Measurements from ENCODE around the gene SLC16A8. TPM values are rescaled to one million over a fixed set of nuclear protein-coding genes. Genes with fewer than 3 reads are reported as not detected.
A peak's percentile ranks its signal among the peaks of the same experiment; 100 is the strongest.

Gene SLC16A8
- total RNA-seq, 1 donor from 2014 or later, result 0.20 TPM

GRCh38 chr22:38074181-38075104 is 9.5 kb downstream of the SLC16A8 start:
- DNase-seq (ENCODE audit: low read depth, low spot score), result no peak

- DNase-seq (ENCODE audit: low read depth, low spot score), result no peak
These were observed 10.5 kb downstream of the SLC16A8 start for GRCh38 chr22:38073150-38074130.

GRCh38 chr22:38072322-38073149 is 11.4 kb downstream of the SLC16A8 start:
- no peak for DNase-seq (ENCODE audit: low read depth, low spot score)

GRCh38 chr22:38071421-38072321 is 12.3 kb downstream of the SLC16A8 start:
- DNase-seq (ENCODE audit: low read depth, low spot score), result no peak

- DNase-seq (ENCODE audit: low read depth, low spot score), result no peak
These were observed 13.6 kb downstream of the SLC16A8 start for GRCh38 chr22:38070250-38070921.

- no peak for DNase-seq (ENCODE audit: low read depth, low spot score)
These were observed 14.4 kb downstream of the SLC16A8 start for GRCh38 chr22:38069372-38070249.

GRCh38 chr22:38068641-38069371 is 15.2 kb downstream of the SLC16A8 start:
- no peak for DNase-seq (ENCODE audit: low read depth, low spot score)

GRCh38 chr22:38067761-38068360 is 16.1 kb downstream of the SLC16A8 start:
- no peak for DNase-seq (ENCODE audit: low read depth, low spot score)

GRCh38 chr22:38067028-38067415 is 17.0 kb downstream of the SLC16A8 start:
- DNase-seq (ENCODE audit: low read depth, low spot score), result no peak

GRCh38 chr22:38066381-38067027 is 17.5 kb downstream of the SLC16A8 start:
- DNase-seq (ENCODE audit: low read depth, low spot score), result no peak

- no peak for DNase-seq (ENCODE audit: low read depth, low spot score)
These were observed 18.4 kb downstream of the SLC16A8 start for GRCh38 chr22:38065539-38065938.

GRCh38 chr22:38062791-38063190 is 21.2 kb downstream of the SLC16A8 start:
- no peak for DNase-seq (ENCODE audit: low read depth, low spot score)

- DNase-seq (ENCODE audit: low read depth, low spot score), result peak; percentile 55
These were observed 26.8 kb downstream of the SLC16A8 start, which contains the start of gene PICK1 for GRCh38 chr22:38056969-38057891. TSS of gene PICK1 (plus strand) at chr22:38057404. CDS start at chr22:38057810, 406 bp downstream.

GRCh38 chr22:38051900-38052862 is 31.8 kb downstream of the SLC16A8 start:
- peak; percentile 26 for DNase-seq (ENCODE audit: low read depth, low spot score)

All from pulmonary artery endothelial cell (primary cell).